ENCODE results near the gene SKAP2.

The SKAP2 gene

GRCh38 chr7:26898891-26899290, 34.5 kb upstream of the SKAP2 start:
- Histone ChIP-seq H3K9me3 (no peaks in the 10 kb centered on the region), H3K27me3 (peaks cover 3% of the 10 kb centered on the region), H3K4me3 (ENCODE audit: low read depth, low read length) (no peak overlapping the region), H3K4me1 (no peaks in the 10 kb centered on the region), H3K36me3 (no peaks in the 10 kb centered on the region)
- no peak for DNase-seq
- TF ChIP-seq, protein P1, sequence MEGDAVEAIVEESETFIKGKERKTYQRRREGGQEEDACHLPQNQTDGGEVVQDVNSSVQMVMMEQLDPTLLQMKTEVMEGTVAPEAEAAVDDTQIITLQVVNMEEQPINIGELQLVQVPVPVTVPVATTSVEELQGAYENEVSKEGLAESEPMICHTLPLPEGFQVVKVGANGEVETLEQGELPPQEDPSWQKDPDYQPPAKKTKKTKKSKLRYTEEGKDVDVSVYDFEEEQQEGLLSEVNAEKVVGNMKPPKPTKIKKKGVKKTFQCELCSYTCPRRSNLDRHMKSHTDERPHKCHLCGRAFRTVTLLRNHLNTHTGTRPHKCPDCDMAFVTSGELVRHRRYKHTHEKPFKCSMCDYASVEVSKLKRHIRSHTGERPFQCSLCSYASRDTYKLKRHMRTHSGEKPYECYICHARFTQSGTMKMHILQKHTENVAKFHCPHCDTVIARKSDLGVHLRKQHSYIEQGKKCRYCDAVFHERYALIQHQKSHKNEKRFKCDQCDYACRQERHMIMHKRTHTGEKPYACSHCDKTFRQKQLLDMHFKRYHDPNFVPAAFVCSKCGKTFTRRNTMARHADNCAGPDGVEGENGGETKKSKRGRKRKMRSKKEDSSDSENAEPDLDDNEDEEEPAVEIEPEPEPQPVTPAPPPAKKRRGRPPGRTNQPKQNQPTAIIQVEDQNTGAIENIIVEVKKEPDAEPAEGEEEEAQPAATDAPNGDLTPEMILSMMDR (IDR thresholded peaks at IDR 0.05; ENCODE audit: low read depth, low read length) = no peak

GRCh38 chr7:26897928-26898327, 33.5 kb upstream of the SKAP2 start:
- no peak overlapping the region for H3K4me3 ChIP-seq (ENCODE audit: low read depth, low read length)
- H3K36me3 ChIP-seq = no peaks in the 10 kb centered on the region
- H3K4me1 ChIP-seq = no peaks in the 10 kb centered on the region
- no peak for DNase-seq
- peaks cover 3% of the 10 kb centered on the region for H3K27me3 ChIP-seq
- TF ChIP-seq, protein P1 (IDR thresholded peaks at IDR 0.05; ENCODE audit: low read depth, low read length) = no peak
- H3K9me3 ChIP-seq = no peaks in the 10 kb centered on the region

DNA sequence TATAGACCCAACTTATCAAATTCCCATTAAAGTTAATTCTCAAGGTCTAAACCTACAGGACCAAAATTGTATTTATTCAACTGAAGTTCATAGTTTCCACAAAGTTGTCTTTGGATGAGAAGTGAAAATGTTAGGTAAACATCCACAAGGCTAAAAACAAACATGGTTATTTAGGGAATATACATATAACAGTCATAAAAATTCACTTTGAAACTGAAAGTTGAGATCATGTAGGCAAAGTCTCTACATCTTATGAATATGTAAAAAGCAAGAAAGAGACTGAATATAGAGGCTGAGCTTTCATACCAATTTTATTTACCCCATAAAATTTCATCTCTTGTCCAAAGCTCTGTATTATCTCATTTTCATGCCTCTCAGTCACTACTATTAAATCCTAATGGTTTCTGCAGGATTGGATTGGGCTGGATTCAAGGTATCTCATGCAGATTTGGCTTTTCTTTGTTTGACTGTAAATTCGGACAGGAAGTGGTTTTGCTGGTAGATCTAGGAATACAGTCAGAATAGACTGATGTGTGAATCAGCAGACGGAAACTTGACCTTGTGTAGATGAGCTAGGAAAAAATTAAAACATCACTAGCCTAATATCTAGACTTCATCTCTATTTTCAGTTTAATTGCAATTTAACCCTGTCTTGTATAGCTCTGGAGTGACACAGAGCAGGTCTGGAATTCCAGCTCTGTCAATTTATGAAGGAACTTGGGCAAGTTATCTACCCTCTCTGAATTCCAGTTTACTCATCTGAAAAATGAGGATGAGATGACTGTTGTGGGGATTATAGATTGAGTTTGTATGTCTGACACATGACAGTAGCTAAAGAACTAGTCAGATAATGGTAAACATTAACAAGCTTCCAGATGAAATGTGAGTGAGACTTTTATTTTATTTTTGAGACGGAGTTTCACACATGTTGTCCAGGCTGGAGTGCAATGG, 27.3 kb upstream of the SKAP2 start:
- Histone ChIP-seq H3K36me3 (no peaks in the 10 kb centered on the region), H3K9me3 (no peaks in the 10 kb centered on the region), H3K27me3 (peaks cover 3% of the 10 kb centered on the region), H3K4me1 (no peaks in the 10 kb centered on the region), H3K4me3 (ENCODE audit: low read depth, low read length) (no peak overlapping the region)
- TF ChIP-seq, protein P1 (IDR thresholded peaks at IDR 0.05; ENCODE audit: low read depth, low read length) = no peak
- no peak for DNase-seq

- peaks cover 8% of the 10 kb centered on the region for H3K27me3 ChIP-seq
- no peak for DNase-seq
- H3K9me3 ChIP-seq = no peaks in the 10 kb centered on the region
- no peak overlapping the region for H3K4me3 ChIP-seq (ENCODE audit: low read depth, low read length)
- no peaks in the 10 kb centered on the region for H3K4me1 ChIP-seq
- TF ChIP-seq, protein P1 (IDR thresholded peaks at IDR 0.05; ENCODE audit: low read depth, low read length) = no peak
- no peaks in the 10 kb centered on the region for H3K36me3 ChIP-seq
These were observed 16.5 kb upstream of the SKAP2 start for GRCh38 chr7:26880852-26881251.

- peaks cover 10% of the 10 kb centered on the region for H3K27me3 ChIP-seq
- DNase-seq = no peak
- no peak overlapping the region for H3K4me3 ChIP-seq (ENCODE audit: low read depth, low read length)
- H3K4me1 ChIP-seq = no peaks in the 10 kb centered on the region
- no peaks in the 10 kb centered on the region for H3K9me3 ChIP-seq
- no peaks in the 10 kb centered on the region for H3K36me3 ChIP-seq
- TF ChIP-seq, protein P1 (IDR thresholded peaks at IDR 0.05; ENCODE audit: low read depth, low read length) = no peak
These were observed 15.3 kb upstream of the SKAP2 start for GRCh38 chr7:26879671-26880070.

- no peak overlapping the region for H3K4me3 ChIP-seq (ENCODE audit: low read depth, low read length)
These were observed 4.6 kb upstream of the SKAP2 start for GRCh38 chr7:26868841-26869495.

More at GRCh38 chr7:26868841-26869495, 4.6 kb upstream of the SKAP2 start:
- DNase-seq = no peak
- TF ChIP-seq, protein P1 (IDR thresholded peaks at IDR 0.05; ENCODE audit: low read depth, low read length) = no peak
- Histone ChIP-seq H3K27me3 (peaks cover 11% of the 10 kb centered on the region), H3K36me3 (no peaks in the 10 kb centered on the region), H3K9me3 (no peaks in the 10 kb centered on the region), H3K4me1 (no peaks in the 10 kb centered on the region)
